Transverse colon (tissue), 3 donors: ENCODE data around the gene RANBP9.

Experiments used
- CTCF ChIP-seq, 5 experiments: fragments of 200-600 bp in 3 of 5; fragments of 450-650 bp in 2 of 5; sonication (generic) in 3 of 5; IDR thresholded peaks; 1 replicate in 2 of 5; 2 replicates in 3 of 5; pipeline ENCODE4 v1.5.1; 2016 to 2017; ENCODE audit warnings: antibody characterized with exemption in 5 of 5, inconsistent platforms in 3 of 5, mild to moderate bottlenecking in 2 of 5, moderate library complexity in 1 of 5
- EP300 ChIP-seq: sonication (generic); formaldehyde crosslinking; IDR thresholded peaks from one replicate; pipeline ENCODE4 v1.6.1; 2017; ENCODE audit warnings: antibody characterized with exemption, low read depth
- POLR2A ChIP-seq: fragments of 450-650 bp; IDR thresholded peaks from one replicate; pipeline ENCODE4 v1.6.1; 2016; ENCODE audit warnings: antibody characterized with exemption, mild to moderate bottlenecking, moderate library complexity

GRCh38 chr6:13742961-13743735, 31.5 kb upstream of the RANBP9 start:
- TF ChIP-seq EP300 (no peak), CTCF (IDR thresholded peaks at IDR 0.05) (no peak), POLR2A (no peak)
